Endothelial cell of umbilical vein (primary cell): ENCODE results near the gene HADH. TPM values are rescaled to one million over a fixed set of nuclear protein-coding genes. Genes with fewer than 3 reads are reported as not detected.

Source experiments
- BruUV-seq: library from RNA; stranded (reverse); fragments of 400-500 nt; replicated peaks from 2 replicates; lab custom pipeline; 2021; lab: Mats Ljungman, UMichigan
- CTCF ChIA-PET: fragments of 300-600, 350-600 bp; sonication (Branson Sonifier 250); formaldehyde crosslinking; loops from one replicate; lab custom pipeline; 2021; ENCODE audit warnings: antibody characterized with exemption, inconsistent platforms; lab: Charles Lee
- POLR2A ChIA-PET: fragments of 300-600, 350-600 bp; sonication (Branson Sonifier 250); formaldehyde crosslinking; loops from one replicate; lab custom pipeline; 2021; ENCODE audit warnings: antibody characterized with exemption, inconsistent platforms; lab: Charles Lee
- DNase-seq: peaks from one replicate; pipeline ENCODE4 v3.0.0-alpha.2; 2011; ENCODE audit warnings: low read depth, low spot score
- FAIRE-seq: peaks from 2 replicates; lab custom pipeline; 2011; peaks lifted over from hg19 to GRCh38; lab: Jason Lieb, UNC
- H2AFZ ChIP-seq: 2 replicates; pipeline ENCODE4 v1.6.0; 2012; ENCODE audit warnings: low read depth, low read length, control low read depth, inconsistent platforms
- H3K27ac ChIP-seq: 2 replicates; pipeline ENCODE4 v1.5.1; 2011; ENCODE audit warnings: low read depth, mild to moderate bottlenecking, control low read depth, low read length, moderate library complexity; ENCODE audit not compliant: insufficient read depth
- H3K27me3 ChIP-seq, 2 experiments: 2 replicates each; pipeline versions ENCODE4 v1.6.0 to v1.6.1; 2011; ENCODE audit warnings: low read length in 2 of 2, mixed read lengths in 1 of 2; ENCODE audit not compliant: control insufficient read depth in 2 of 2, insufficient read depth in 2 of 2
- H3K36me3 ChIP-seq, 2 experiments: 2 replicates in 1 of 2; 3 replicates in 1 of 2; pipeline ENCODE4 v1.5.1; 2011; ENCODE audit warnings: low read length in 2 of 2, mild to moderate bottlenecking in 1 of 2, moderate library complexity in 1 of 2; ENCODE audit not compliant: control insufficient read depth in 2 of 2, insufficient read depth in 2 of 2; ENCODE audit errors: extremely low read depth in 1 of 2
- H3K4me1 ChIP-seq: 3 replicates; pipeline ENCODE4 v1.5.1; 2011; ENCODE audit warnings: mild to moderate bottlenecking, low read length; ENCODE audit not compliant: control insufficient read depth, insufficient read depth; ENCODE audit errors: extremely low read depth
- H3K4me2 ChIP-seq: 2 replicates; pipeline ENCODE4 v1.6.1; 2011; ENCODE audit warnings: low read length, control low read depth, mixed read lengths; ENCODE audit not compliant: insufficient read depth
- H3K4me3 ChIP-seq, 3 experiments: fragments of 200-600 bp in 1 of 3; sonication (generic), shearing (Covaris generic) in 1 of 3; replicated peaks in 1 of 3; 2 replicates each; pipeline ENCODE4 v1.5.1; 2011 to 2016; ENCODE audit warnings: control low read depth in 3 of 3, low read length in 3 of 3, mild to moderate bottlenecking in 2 of 3, inconsistent platforms in 1 of 3, low read depth in 1 of 3, moderate library complexity in 1 of 3; ENCODE audit not compliant: insufficient read depth in 1 of 3
- H3K79me2 ChIP-seq: 2 replicates; pipeline ENCODE4 v1.6.0; 2012; ENCODE audit warnings: low read length, inconsistent platforms; ENCODE audit not compliant: control insufficient read depth, insufficient read depth
- H3K9ac ChIP-seq: replicated peaks from 2 replicates; pipeline ENCODE3; 2011; ENCODE audit warnings: low read length, control low read depth; ENCODE audit not compliant: insufficient read depth; ENCODE audit errors: extremely low read depth
- H3K9me1 ChIP-seq: replicated peaks from 3 replicates; pipeline ENCODE4 v1.6.0; 2011; ENCODE audit warnings: mild to moderate bottlenecking, low read length; ENCODE audit not compliant: control insufficient read depth, insufficient read depth; ENCODE audit errors: extremely low read depth
- H3K9me3 ChIP-seq: replicated peaks from 2 replicates; pipeline ENCODE4 v1.5.1; 2012; ENCODE audit warnings: low read length, inconsistent platforms; ENCODE audit not compliant: control insufficient read depth, insufficient read depth
- H4K20me1 ChIP-seq: replicated peaks from 2 replicates; pipeline ENCODE3; 2011; ENCODE audit warnings: mild to moderate bottlenecking, low read length; ENCODE audit not compliant: control insufficient read depth, insufficient read depth; ENCODE audit errors: extremely low read depth
- EZH2 ChIP-seq: IDR thresholded peaks from 2 replicates; pipeline ENCODE4 v1.6.1; 2012; ENCODE audit warnings: borderline replicate concordance, low read depth, mild to moderate bottlenecking, moderate library complexity, low read length, inconsistent platforms; ENCODE audit not compliant: severe bottlenecking
- FOS ChIP-seq: IDR thresholded peaks from 2 replicates; pipeline ENCODE4 v1.6.1; 2011; ENCODE audit warnings: mild to moderate bottlenecking, low read length, moderate library complexity, borderline replicate concordance; ENCODE audit not compliant: insufficient read depth
- POLR2A ChIP-seq: IDR thresholded peaks from 2 replicates; pipeline ENCODE4 v1.6.1; 2012; ENCODE audit warnings: low read depth, mild to moderate bottlenecking, control low read depth, low read length
- POLR2AphosphoS5 ChIP-seq: IDR thresholded peaks from 2 replicates; pipeline ENCODE4 v1.6.1; 2012; ENCODE audit warnings: low read depth, mild to moderate bottlenecking, control low read depth, low read length, moderate library complexity; ENCODE audit not compliant: insufficient read depth
- dilution Hi-C: fragments of 300-500 bp; cut with MboI; formaldehyde crosslinking; loops from one replicate; pipeline ENCODE4 v1.15.0; 2019; ENCODE audit warnings: low sequenced_read_pairs; ENCODE audit not compliant: extremely low pct_ligation_motif_present
- intact Hi-C: fragments of 100-400 bp; cut with micrococcal nuclease; formaldehyde crosslinking; loops from one replicate; pipeline ENCODE4 v1.10.0; 2022
- polyA plus RNA-seq, 4 experiments: library from polyadenylated mRNA; depleted of rRNA in 3 of 4; stranded (reverse) in 3 of 4; unstranded in 1 of 4; fragments of >200 nt; gene quantifications; 2 replicates each; pipeline versions ENCODE4 v1.2.1 to v1.2.3, GENCODE V29; 2011 to 2012; ENCODE audit warnings: missing spikeins in 1 of 4
- total RNA-seq: library from RNA; stranded (reverse); gene quantifications from 2 replicates; pipeline ENCODE4 v1.2.3, GENCODE V29; 2021

HADH gene
- total and polyA plus RNA-seq, 2 donors (not counting 3 experiments of a cell fraction or from before 2014, with no cell fraction given) = 19.2 to 20.3 TPM

DNA sequence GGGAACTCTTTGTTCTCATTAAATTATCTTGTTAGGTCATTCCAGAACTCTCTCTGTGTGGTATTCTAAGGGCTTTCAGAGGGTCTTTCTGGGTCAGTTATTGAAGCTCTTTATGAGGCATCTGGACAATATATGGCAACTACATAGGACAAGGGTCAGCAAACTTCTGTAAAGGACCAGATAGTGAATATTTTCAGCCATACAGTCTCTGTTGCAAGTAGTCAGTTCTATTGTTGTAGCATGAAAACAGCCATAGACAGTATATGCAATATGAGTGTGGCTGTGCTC lies 35.1 kb downstream of the HADH start:
- no peak overlapping the region for H3K4me2 ChIP-seq
- no peak for TF ChIP-seq POLR2AphosphoS5
- no peak for TF ChIP-seq POLR2A
- H3K4me1 ChIP-seq = no peaks in the 10 kb centered on the region
- no peaks in the 10 kb centered on the region for H3K27me3 ChIP-seq
- no peaks in the 10 kb centered on the region for H3K9me3 ChIP-seq
- no peak overlapping the region for H2AFZ ChIP-seq
- H4K20me1 ChIP-seq = no peaks in the 10 kb centered on the region
- ChIA-PET POLR2A (no interaction called here), CTCF (interaction anchor here (1.0 kb wide), 1 partner anchor 548 kb away, joined by 4 read pairs; no protein-coding TSS in a partner anchor)
- BruUV-seq = no TSS peak
- no peaks in the 10 kb centered on the region for H3K79me2 ChIP-seq
- no peak overlapping the region for H3K27ac ChIP-seq
- dilution Hi-C loops = no loop called here
- intact Hi-C loops = no loop called here
- no peak overlapping the region for H3K9ac ChIP-seq
- FAIRE-seq = no peak
- no peaks in the 10 kb centered on the region for H3K36me3 ChIP-seq
- H3K9me1 ChIP-seq = no peaks in the 10 kb centered on the region
- DNase-seq = no peak
- no peak overlapping the region for H3K4me3 ChIP-seq

GRCh38 chr4:108029016-108029720 lies 39.5 kb downstream of the HADH start:
- intact Hi-C loops (no loop called here), dilution Hi-C loops (no loop called here)
- BruUV-seq = no TSS peak
- H3K9ac ChIP-seq = no peak overlapping the region
- FAIRE-seq (no peak), DNase-seq (no peak)
- H3K9me3 ChIP-seq = no peaks in the 10 kb centered on the region
- H3K4me1 ChIP-seq = no peaks in the 10 kb centered on the region
- TF ChIP-seq POLR2AphosphoS5 (no peak), FOS (no peak), POLR2A (no peak), EZH2 (no peak)
- no peak overlapping the region for H2AFZ ChIP-seq
- ChIA-PET POLR2A (no interaction called here), CTCF (interaction anchor here (1.6 to 8.1 kb wide), 5 partner anchors 9 to 543 kb away, joined by 3 to 93 read pairs (median 15); no protein-coding TSS in a partner anchor)
- H3K79me2 ChIP-seq = no peaks in the 10 kb centered on the region
- H3K9me1 ChIP-seq = no peaks in the 10 kb centered on the region
- no peak overlapping the region for H3K27ac ChIP-seq
- no peak overlapping the region for H3K4me3 ChIP-seq
- H4K20me1 ChIP-seq = no peaks in the 10 kb centered on the region
- H3K36me3 ChIP-seq = no peaks in the 10 kb centered on the region
- no peaks in the 10 kb centered on the region for H3K27me3 ChIP-seq
- no peak overlapping the region for H3K4me2 ChIP-seq
